Measurements from ENCODE around the gene DVL3.

DNA sequence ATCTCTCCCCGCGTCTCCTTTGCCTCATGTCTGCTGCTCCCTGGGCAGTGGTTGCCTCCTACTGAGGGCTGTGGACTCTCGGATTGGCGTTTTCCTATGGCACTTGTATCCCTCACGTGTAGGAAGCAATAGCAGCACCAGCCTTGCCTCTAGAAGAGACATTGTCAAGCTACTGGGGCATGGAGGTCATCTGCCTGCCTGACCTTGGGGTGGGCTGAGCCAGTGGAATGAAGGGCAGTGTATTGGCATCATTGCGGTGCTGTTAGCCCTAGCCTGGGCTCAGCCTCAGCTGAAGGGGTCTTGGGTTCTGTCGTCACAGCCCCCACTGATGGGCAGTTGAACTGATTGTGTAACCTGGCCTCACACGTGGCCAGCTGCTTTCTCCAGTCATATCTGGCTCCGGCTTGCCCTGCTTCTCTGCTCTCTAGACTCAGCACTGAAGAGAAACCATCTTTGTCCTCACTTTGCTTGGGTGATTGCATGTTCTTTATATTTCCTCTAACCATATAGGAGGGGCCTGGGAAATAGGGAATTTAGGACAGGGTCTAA is 38.9 kb downstream of the DVL3 start:
- TF ChIP-seq, protein P1, sequence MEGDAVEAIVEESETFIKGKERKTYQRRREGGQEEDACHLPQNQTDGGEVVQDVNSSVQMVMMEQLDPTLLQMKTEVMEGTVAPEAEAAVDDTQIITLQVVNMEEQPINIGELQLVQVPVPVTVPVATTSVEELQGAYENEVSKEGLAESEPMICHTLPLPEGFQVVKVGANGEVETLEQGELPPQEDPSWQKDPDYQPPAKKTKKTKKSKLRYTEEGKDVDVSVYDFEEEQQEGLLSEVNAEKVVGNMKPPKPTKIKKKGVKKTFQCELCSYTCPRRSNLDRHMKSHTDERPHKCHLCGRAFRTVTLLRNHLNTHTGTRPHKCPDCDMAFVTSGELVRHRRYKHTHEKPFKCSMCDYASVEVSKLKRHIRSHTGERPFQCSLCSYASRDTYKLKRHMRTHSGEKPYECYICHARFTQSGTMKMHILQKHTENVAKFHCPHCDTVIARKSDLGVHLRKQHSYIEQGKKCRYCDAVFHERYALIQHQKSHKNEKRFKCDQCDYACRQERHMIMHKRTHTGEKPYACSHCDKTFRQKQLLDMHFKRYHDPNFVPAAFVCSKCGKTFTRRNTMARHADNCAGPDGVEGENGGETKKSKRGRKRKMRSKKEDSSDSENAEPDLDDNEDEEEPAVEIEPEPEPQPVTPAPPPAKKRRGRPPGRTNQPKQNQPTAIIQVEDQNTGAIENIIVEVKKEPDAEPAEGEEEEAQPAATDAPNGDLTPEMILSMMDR (IDR thresholded peaks at IDR 0.05): no peak
- TF ChIP-seq POLR2A (IDR thresholded peaks at IDR 0.05) (no peak), EP300 (IDR thresholded peaks at IDR 0.05) (no peak)
